Measurements from ENCODE around the gene ZDHHC18.
"Not testable (repeated sequence)": the region's sequence is repeated elsewhere in the genome, so short reads cannot be mapped to it uniquely, and the experiment has no call there.

ZDHHC18 gene

GRCh38 chr1:26858891-26859640 is 32.6 kb downstream of the ZDHHC18 start:
- no peak for DNase-seq (ENCODE audit: low read depth)

- no peak for DNase-seq (ENCODE audit: low read depth)
These were observed 34.8 kb downstream of the ZDHHC18 start for GRCh38 chr1:26861286-26861701.

GRCh38 chr1:26861889-26862378 is 35.4 kb downstream of the ZDHHC18 start:
- no peak for DNase-seq (ENCODE audit: low read depth)

- DNase-seq (ENCODE audit: low read depth), result peak; percentile 37
These were observed 36.5 kb downstream of the ZDHHC18 start, which contains the start of gene SFN for GRCh38 chr1:26862781-26863684. SFN (plus strand) TSS chr1:26863149; CDS start chr1:26863213, 64 bp downstream.

GRCh38 chr1:26863685-26864077 is 37.2 kb downstream of the ZDHHC18 start:
- no peak for DNase-seq (ENCODE audit: low read depth)

- DNase-seq (ENCODE audit: low read depth), result peak; percentile 90
These were observed 38.4 kb downstream of the ZDHHC18 start for GRCh38 chr1:26864610-26865480.

- DNase-seq (ENCODE audit: low read depth), result not testable (repeated sequence)
These were observed 46.6 kb downstream of the ZDHHC18 start for GRCh38 chr1:26873097-26873496.

GRCh38 chr1:26874896-26875295 is 48.4 kb downstream of the ZDHHC18 start:
- DNase-seq (ENCODE audit: low read depth), result no peak

GRCh38 chr1:26877326-26877725 is 50.8 kb downstream of the ZDHHC18 start:
- no peak for DNase-seq (ENCODE audit: low read depth)

- no peak for DNase-seq (ENCODE audit: low read depth)
These were observed 53.3 kb downstream of the ZDHHC18 start for GRCh38 chr1:26879793-26880192.

- DNase-seq (ENCODE audit: low read depth), result not testable (repeated sequence)
These were observed 55.1 kb downstream of the ZDHHC18 start for GRCh38 chr1:26881611-26882010.

- no peak for DNase-seq (ENCODE audit: low read depth)
These were observed 56.4 kb downstream of the ZDHHC18 start for GRCh38 chr1:26882696-26883463.

GRCh38 chr1:26887125-26887524 is 60.6 kb downstream of the ZDHHC18 start:
- no peak for DNase-seq (ENCODE audit: low read depth)

GRCh38 chr1:26888231-26888630 is 61.7 kb downstream of the ZDHHC18 start:
- no peak for DNase-seq (ENCODE audit: low read depth)

- peak; percentile 62 for DNase-seq (ENCODE audit: low read depth)
These were observed 63.3 kb downstream of the ZDHHC18 start, which contains the start of gene GPN2 for GRCh38 chr1:26889551-26890466. GPN2 (minus strand) TSS chr1:26890283; CDS start chr1:26890096, 187 bp downstream.

- no peak for DNase-seq (ENCODE audit: low read depth)
These were observed 63.9 kb downstream of the ZDHHC18 start for GRCh38 chr1:26890467-26890796.

- no peak for DNase-seq (ENCODE audit: low read depth)
These were observed 67.8 kb downstream of the ZDHHC18 start for GRCh38 chr1:26894263-26894662.

GRCh38 chr1:26897351-26897750 is 70.9 kb downstream of the ZDHHC18 start:
- no peak for DNase-seq (ENCODE audit: low read depth)

- DNase-seq (ENCODE audit: low read depth), result peak; percentile 76
These were observed 73.7 kb downstream of the ZDHHC18 start, which contains the start of gene GPATCH3 for GRCh38 chr1:26900001-26900814. GPATCH3 (minus strand) TSS chr1:26900467; CDS start chr1:26900442, 25 bp downstream.
